Activated CD4-positive, alpha-beta T cell treated with anti-CD3 and anti-CD28 coated beads, Interleukin-2, amount 50 U/mL, for 24 hours (primary cell): ENCODE results near the gene LRRC2.
"Not testable (repeated sequence)": the region's sequence is repeated elsewhere in the genome, so short reads cannot be mapped to it uniquely, and the experiment has no call there.

Source experiments
- DNase-seq, 2 donors: peaks; one replicate each; pipeline ENCODE4 v3.0.0-alpha.2; 2020; ENCODE audit warnings: low read depth in 1 of 2, low spot score in 1 of 2

The LRRC2 gene

GRCh38 chr3:46558184-46559043 lies 7.7 kb downstream of the LRRC2 start:
- DNase-seq, result peak in 1 of 2 donors; percentile 52

GRCh38 chr3:46557814-46558183 lies 8.3 kb downstream of the LRRC2 start:
- no peak for DNase-seq

GRCh38 chr3:46553154-46553553 lies 12.9 kb downstream of the LRRC2 start:
- no peak for DNase-seq

- DNase-seq, result no peak
These were observed 13.6 kb downstream of the LRRC2 start for GRCh38 chr3:46552538-46552937.

GRCh38 chr3:46551615-46552014 lies 14.5 kb downstream of the LRRC2 start:
- no peak for DNase-seq

GRCh38 chr3:46549989-46550388 lies 16.1 kb downstream of the LRRC2 start:
- no peak for DNase-seq

GRCh38 chr3:46549408-46549904 lies 16.6 kb downstream of the LRRC2 start:
- DNase-seq, result no peak

GRCh38 chr3:46548611-46549010 lies 17.5 kb downstream of the LRRC2 start:
- not testable (repeated sequence) for DNase-seq

- no peak for DNase-seq
These were observed 19.1 kb downstream of the LRRC2 start for GRCh38 chr3:46546896-46547440.

- DNase-seq, result no peak
These were observed 20.1 kb downstream of the LRRC2 start for GRCh38 chr3:46545818-46546630.

GRCh38 chr3:46544771-46545503 lies 21.2 kb downstream of the LRRC2 start:
- no peak for DNase-seq

- no peak for DNase-seq
These were observed 23.3 kb downstream of the LRRC2 start for GRCh38 chr3:46542801-46543201.

- DNase-seq, result no peak
These were observed 23.8 kb downstream of the LRRC2 start for GRCh38 chr3:46542344-46542743.

- no peak for DNase-seq
These were observed 24.3 kb downstream of the LRRC2 start for GRCh38 chr3:46541835-46542234.

GRCh38 chr3:46540550-46540949 lies 25.6 kb downstream of the LRRC2 start:
- no peak for DNase-seq

GRCh38 chr3:46539443-46540005 lies 26.6 kb downstream of the LRRC2 start:
- no peak for DNase-seq

- DNase-seq, result peak; percentile 15 to 71
These were observed 27.2 kb downstream of the LRRC2 start for GRCh38 chr3:46538803-46539442.

- not testable (repeated sequence) for DNase-seq
These were observed 27.7 kb downstream of the LRRC2 start for GRCh38 chr3:46538425-46538802.

GRCh38 chr3:46537779-46538178 lies 28.3 kb downstream of the LRRC2 start:
- no peak for DNase-seq

GRCh38 chr3:46537316-46537715 lies 28.8 kb downstream of the LRRC2 start:
- DNase-seq, result no peak
